ENCODE results near the gene ZNF423.

Gene ZNF423

DNA sequence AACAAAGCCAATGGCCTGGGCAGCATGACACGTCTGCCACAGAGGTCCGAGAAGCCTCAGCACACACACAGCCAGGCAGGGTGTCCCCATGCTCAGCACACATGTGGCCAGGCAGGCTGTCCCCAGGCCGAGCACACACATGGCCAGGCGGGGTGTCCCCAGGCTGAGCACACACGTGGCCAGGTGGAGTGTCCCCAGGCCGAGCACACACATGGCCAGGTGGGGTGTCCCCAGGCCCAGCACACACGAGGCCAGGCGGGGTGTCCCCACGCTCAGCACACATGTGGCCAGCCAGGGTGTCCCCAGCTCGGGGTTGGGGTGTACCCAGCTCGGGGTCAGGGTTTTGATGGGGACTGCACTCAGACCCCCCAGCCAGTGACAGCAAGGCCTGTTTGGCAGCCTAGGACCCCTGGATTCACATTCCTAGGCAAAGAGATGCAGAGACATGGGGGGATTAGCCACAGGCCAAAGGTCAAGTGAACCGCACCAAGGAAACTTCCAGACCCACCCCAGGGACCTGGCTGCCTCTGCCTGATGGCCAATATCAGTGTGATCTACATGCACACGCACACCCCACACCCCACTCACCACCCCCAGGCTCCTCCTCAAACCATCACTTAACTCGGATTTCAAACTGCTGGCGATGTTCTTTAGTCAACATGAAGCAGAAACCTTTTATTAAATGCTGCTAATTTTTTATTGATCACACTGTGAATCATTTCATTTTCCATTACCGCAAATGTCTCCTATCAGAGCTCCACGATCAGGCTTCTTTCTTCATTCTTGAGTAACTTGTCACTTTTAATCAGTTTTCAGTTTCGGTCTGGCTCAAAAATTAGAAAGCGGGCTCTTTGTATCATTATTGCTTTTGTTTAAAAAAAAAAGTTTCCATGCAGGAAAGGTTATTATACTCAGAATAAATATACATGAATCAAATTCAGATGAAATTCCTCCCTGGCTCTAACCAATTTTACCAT is 111.4 kb downstream of the ZNF423 start:
- H3K9me3 ChIP-seq (ENCODE audit: insufficient read depth, low read length, severe bottlenecking), result no peaks in the 10 kb centered on the region
- no peak overlapping the region for H3K27ac ChIP-seq (ENCODE audit: low read length)
- H4K20me1 ChIP-seq (ENCODE audit: insufficient read depth, low read length), result 0 out of 2 replicates have a peak, but pooled peaks cover 3% of the 10 kb centered on the region
- H3K9ac ChIP-seq (ENCODE audit: low read depth, low read length), result no peak overlapping the region
- H3K79me2 ChIP-seq (ENCODE audit: insufficient read depth, low read length), result no peaks in the 10 kb centered on the region
- H3K36me3 ChIP-seq (ENCODE audit: insufficient read depth, low read length), result no peaks in the 10 kb centered on the region
- ATAC-seq (ENCODE audit: insufficient read depth, low read depth) (no peak), DNase-seq (no peak)
- H3K4me3 ChIP-seq (ENCODE audit: low read depth in 1 of 2, low read length in 2 of 2), result no peak overlapping the region
- no peaks in the 10 kb centered on the region for H3K4me1 ChIP-seq (ENCODE audit: insufficient read depth, low read length)
- H2AFZ ChIP-seq (ENCODE audit: low read depth, low read length), result no peak overlapping the region
- H3K27me3 ChIP-seq (ENCODE audit: insufficient read depth, low read length, poor library complexity), result peaks cover 6% of the 10 kb centered on the region
- H3K4me2 ChIP-seq (ENCODE audit: insufficient read depth, low read length), result no peak overlapping the region
- no peak for TF ChIP-seq EZH2 (IDR thresholded peaks at IDR 0.05; ENCODE audit: borderline replicate concordance, low read depth, low read length, severe bottlenecking)
- TF ChIP-seq, protein P1, sequence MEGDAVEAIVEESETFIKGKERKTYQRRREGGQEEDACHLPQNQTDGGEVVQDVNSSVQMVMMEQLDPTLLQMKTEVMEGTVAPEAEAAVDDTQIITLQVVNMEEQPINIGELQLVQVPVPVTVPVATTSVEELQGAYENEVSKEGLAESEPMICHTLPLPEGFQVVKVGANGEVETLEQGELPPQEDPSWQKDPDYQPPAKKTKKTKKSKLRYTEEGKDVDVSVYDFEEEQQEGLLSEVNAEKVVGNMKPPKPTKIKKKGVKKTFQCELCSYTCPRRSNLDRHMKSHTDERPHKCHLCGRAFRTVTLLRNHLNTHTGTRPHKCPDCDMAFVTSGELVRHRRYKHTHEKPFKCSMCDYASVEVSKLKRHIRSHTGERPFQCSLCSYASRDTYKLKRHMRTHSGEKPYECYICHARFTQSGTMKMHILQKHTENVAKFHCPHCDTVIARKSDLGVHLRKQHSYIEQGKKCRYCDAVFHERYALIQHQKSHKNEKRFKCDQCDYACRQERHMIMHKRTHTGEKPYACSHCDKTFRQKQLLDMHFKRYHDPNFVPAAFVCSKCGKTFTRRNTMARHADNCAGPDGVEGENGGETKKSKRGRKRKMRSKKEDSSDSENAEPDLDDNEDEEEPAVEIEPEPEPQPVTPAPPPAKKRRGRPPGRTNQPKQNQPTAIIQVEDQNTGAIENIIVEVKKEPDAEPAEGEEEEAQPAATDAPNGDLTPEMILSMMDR (IDR thresholded peaks at IDR 0.05; ENCODE audit: borderline replicate concordance, extremely low read depth, low read length, poor library complexity, severe bottlenecking), result no peak

GRCh38 chr16:49743658-49744057 is 112.3 kb downstream of the ZNF423 start:
- no peaks in the 10 kb centered on the region for H3K79me2 ChIP-seq (ENCODE audit: insufficient read depth, low read length)

DNA sequence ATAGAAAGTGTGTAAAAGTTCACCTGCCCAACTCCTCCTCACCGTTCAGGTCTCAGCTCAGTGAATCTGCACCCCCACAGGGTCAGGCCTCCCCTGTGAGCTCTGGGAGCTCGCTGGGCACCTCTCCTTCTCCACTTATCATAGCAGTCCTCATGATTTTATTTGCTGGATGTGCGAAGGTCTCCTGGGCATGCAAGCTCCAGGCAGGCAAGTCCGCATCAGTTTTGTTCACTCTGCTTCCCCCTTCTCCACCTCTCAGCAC is 112.8 kb downstream of the ZNF423 start:
- ATAC-seq (ENCODE audit: insufficient read depth, low read depth) (no peak), DNase-seq (no peak)
- Histone ChIP-seq H2AFZ (ENCODE audit: low read depth, low read length) (no peak overlapping the region), H3K9ac (ENCODE audit: low read depth, low read length) (no peak overlapping the region), H3K9me3 (ENCODE audit: insufficient read depth, low read length, severe bottlenecking) (no peaks in the 10 kb centered on the region), H3K4me1 (ENCODE audit: insufficient read depth, low read length) (no peaks in the 10 kb centered on the region), H4K20me1 (ENCODE audit: insufficient read depth, low read length) (0 out of 2 replicates have a peak, but pooled peaks cover 3% of the 10 kb centered on the region), H3K79me2 (ENCODE audit: insufficient read depth, low read length) (no peaks in the 10 kb centered on the region), H3K4me3 (ENCODE audit: low read depth in 1 of 2, low read length in 2 of 2) (no peak overlapping the region), H3K27ac (ENCODE audit: low read length) (no peak overlapping the region), H3K27me3 (ENCODE audit: insufficient read depth, low read length, poor library complexity) (peaks cover 6% of the 10 kb centered on the region), H3K36me3 (ENCODE audit: insufficient read depth, low read length) (no peaks in the 10 kb centered on the region), H3K4me2 (ENCODE audit: insufficient read depth, low read length) (no peak overlapping the region)
- TF ChIP-seq, protein P1 (IDR thresholded peaks at IDR 0.05; ENCODE audit: borderline replicate concordance, extremely low read depth, low read length, poor library complexity, severe bottlenecking), result no peak
- no peak for TF ChIP-seq EZH2 (IDR thresholded peaks at IDR 0.05; ENCODE audit: borderline replicate concordance, low read depth, low read length, severe bottlenecking)

More at GRCh38 chr16:49743658-49744057, 112.3 kb downstream of the ZNF423 start:
- Histone ChIP-seq H3K9ac (ENCODE audit: low read depth, low read length) (no peak overlapping the region), H3K9me3 (ENCODE audit: insufficient read depth, low read length, severe bottlenecking) (no peaks in the 10 kb centered on the region), H3K36me3 (ENCODE audit: insufficient read depth, low read length) (no peaks in the 10 kb centered on the region), H3K27ac (ENCODE audit: low read length) (no peak overlapping the region), H3K4me3 (ENCODE audit: low read depth in 1 of 2, low read length in 2 of 2) (no peak overlapping the region), H4K20me1 (ENCODE audit: insufficient read depth, low read length) (0 out of 2 replicates have a peak, but pooled peaks cover 3% of the 10 kb centered on the region), H3K4me1 (ENCODE audit: insufficient read depth, low read length) (no peaks in the 10 kb centered on the region), H2AFZ (ENCODE audit: low read depth, low read length) (no peak overlapping the region), H3K27me3 (ENCODE audit: insufficient read depth, low read length, poor library complexity) (peaks cover 6% of the 10 kb centered on the region), H3K4me2 (ENCODE audit: insufficient read depth, low read length) (no peak overlapping the region)
- no peak for DNase-seq
- TF ChIP-seq, protein P1 (IDR thresholded peaks at IDR 0.05; ENCODE audit: borderline replicate concordance, extremely low read depth, low read length, poor library complexity, severe bottlenecking), result no peak
- no peak for TF ChIP-seq EZH2 (IDR thresholded peaks at IDR 0.05; ENCODE audit: borderline replicate concordance, low read depth, low read length, severe bottlenecking)
- ATAC-seq (ENCODE audit: insufficient read depth, low read depth), result no peak
